ENCODE results near the gene ECM2.

DNA sequence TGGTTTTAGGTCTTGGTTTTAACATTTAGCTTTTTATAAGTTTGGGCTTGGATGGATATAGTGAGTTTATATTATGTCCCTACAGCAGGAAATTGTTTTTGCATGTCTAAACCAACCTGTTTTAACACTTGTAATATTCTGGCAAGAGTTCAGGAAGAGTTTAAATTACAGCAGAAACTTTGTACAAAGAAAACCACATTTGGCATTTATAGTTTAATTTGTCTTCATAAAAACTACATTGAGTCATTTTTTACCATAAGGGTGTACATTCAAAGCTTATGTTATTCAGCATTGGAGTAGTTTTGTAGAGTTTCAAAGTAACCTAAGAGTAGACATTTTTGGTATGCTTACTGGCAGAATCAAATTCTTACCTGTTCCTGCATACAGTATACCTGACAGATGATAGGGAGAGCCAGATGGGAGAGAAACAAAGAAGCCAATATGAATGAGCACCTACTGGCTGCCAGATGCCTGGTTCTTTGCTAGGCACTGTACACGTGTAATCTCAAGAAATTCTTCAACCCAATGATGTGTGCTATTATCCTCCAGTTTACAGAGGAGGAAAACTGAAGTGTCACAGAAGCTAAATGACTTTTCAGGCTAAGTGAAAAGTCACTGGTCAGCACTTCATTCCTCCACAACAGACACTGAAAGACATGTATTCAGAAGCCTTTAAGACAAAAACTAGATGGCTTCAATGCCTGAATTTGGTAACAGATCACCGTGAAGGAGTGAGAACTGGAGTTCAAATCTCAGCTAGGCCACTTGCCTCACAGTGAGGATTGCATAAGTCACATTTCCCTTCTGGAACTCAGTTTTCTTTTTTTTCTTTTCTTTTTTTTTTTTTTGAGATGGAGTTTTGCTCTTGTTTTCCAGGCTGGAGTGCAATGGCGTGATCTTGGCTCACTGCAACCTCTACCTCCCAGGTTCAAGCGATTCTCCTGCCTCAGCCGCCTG, 25.9 kb upstream of the ECM2 start:
- TF ChIP-seq EZH2 (IDR thresholded peaks at IDR 0.05; ENCODE audit: low read length, unreplicated experiment), result no peak
- TF ChIP-seq, protein P1, sequence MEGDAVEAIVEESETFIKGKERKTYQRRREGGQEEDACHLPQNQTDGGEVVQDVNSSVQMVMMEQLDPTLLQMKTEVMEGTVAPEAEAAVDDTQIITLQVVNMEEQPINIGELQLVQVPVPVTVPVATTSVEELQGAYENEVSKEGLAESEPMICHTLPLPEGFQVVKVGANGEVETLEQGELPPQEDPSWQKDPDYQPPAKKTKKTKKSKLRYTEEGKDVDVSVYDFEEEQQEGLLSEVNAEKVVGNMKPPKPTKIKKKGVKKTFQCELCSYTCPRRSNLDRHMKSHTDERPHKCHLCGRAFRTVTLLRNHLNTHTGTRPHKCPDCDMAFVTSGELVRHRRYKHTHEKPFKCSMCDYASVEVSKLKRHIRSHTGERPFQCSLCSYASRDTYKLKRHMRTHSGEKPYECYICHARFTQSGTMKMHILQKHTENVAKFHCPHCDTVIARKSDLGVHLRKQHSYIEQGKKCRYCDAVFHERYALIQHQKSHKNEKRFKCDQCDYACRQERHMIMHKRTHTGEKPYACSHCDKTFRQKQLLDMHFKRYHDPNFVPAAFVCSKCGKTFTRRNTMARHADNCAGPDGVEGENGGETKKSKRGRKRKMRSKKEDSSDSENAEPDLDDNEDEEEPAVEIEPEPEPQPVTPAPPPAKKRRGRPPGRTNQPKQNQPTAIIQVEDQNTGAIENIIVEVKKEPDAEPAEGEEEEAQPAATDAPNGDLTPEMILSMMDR (conservative IDR thresholded peaks at IDR 0.05; ENCODE audit: low read depth, low read length), result no peak
- no peak for TF ChIP-seq EZH2phosphoT487 (IDR thresholded peaks at IDR 0.05; ENCODE audit: borderline replicate concordance, low read length)
